PC-9 (cell line): ENCODE data around the gene ARID3A.

Experiments used
- EZH2 ChIP-seq: fragments of 200-600 bp; sonication (generic); IDR thresholded peaks from 2 replicates; pipeline ENCODE4 v1.8.0; 2017; ENCODE audit warnings: antibody characterized with exemption, low read depth
- TF ChIP-seq, protein P1 (sequence below): fragments of 200-600 bp; sonication (generic); conservative IDR thresholded peaks from 2 replicates; pipeline ENCODE4 v1.6.1; 2017; ENCODE audit warnings: mixed run types, antibody characterized with exemption, mild to moderate bottlenecking, moderate library complexity

DNA sequence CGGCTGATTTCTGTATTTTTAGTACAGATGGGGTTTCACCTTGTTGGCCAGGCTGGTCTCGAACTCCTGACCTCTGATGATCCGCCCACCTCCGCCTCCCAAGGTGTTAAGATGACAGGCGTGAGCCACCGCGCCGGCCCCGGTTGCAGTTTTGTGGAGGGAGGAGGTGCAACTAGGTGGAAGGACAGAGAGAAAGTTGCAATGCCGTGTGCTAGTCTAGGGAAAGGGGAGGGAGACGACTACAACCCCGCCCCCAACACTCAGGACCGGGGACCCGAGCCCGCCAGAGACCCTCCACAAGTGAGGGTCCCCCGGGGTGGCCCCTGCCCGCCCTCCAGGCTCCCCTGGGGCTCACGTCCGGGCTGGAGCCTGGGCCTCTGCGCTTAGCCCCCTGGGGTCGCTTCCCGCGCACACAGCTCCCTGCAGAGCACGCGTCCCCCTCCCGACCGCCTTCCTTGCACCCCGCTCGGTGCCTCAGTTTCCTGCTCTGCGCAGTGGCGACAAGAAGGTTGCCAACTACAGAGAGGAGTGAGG lies 1.2 kb upstream of the ARID3A start:
- TF ChIP-seq, protein P1, sequence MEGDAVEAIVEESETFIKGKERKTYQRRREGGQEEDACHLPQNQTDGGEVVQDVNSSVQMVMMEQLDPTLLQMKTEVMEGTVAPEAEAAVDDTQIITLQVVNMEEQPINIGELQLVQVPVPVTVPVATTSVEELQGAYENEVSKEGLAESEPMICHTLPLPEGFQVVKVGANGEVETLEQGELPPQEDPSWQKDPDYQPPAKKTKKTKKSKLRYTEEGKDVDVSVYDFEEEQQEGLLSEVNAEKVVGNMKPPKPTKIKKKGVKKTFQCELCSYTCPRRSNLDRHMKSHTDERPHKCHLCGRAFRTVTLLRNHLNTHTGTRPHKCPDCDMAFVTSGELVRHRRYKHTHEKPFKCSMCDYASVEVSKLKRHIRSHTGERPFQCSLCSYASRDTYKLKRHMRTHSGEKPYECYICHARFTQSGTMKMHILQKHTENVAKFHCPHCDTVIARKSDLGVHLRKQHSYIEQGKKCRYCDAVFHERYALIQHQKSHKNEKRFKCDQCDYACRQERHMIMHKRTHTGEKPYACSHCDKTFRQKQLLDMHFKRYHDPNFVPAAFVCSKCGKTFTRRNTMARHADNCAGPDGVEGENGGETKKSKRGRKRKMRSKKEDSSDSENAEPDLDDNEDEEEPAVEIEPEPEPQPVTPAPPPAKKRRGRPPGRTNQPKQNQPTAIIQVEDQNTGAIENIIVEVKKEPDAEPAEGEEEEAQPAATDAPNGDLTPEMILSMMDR: no peak
- no peak for TF ChIP-seq EZH2
